ENCODE measurements around the gene GMFB.
"Not testable (repeated sequence)": the region's sequence is repeated elsewhere in the genome, so short reads cannot be mapped to it uniquely, and the experiment has no call there.

The GMFB gene

DNA sequence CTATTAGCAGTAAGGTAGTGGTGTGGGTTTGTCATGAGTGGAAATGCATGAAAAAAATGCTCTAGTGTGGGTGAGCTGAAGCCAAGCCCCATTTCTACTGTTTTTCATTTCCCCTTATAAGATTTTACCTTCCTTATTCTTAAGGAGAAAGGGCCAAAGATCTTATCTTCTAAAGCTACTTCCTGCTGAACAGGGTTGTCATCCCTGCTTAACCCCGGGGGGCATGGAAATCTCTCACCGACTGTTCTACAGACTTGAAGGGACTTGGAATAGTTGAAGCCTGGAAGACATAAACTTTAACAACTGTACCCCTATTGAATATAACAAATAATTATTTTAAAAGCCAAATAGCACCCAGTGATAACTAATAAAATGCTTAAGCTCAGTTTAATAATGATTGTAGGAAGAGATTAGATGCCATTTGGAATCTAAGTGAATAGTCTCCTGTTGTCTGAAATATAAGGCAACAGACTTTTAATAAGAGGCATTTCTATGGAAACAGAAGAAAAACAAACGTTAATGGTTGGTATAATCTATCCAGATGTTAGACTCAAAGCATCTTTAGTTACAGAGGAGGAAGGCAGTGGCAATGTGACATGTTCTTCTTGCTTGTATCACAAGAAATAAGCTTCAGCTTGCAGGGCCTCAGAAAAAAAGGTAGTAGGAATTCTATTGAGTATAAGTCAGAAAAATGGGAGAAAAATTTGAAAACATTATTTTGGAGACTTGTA, 1.8 kb upstream of the GMFB start:
- DNase-seq: no peak

GRCh38 chr14:54489731-54490444, 1.1 kb upstream of the GMFB start:
- no peak for DNase-seq

DNA sequence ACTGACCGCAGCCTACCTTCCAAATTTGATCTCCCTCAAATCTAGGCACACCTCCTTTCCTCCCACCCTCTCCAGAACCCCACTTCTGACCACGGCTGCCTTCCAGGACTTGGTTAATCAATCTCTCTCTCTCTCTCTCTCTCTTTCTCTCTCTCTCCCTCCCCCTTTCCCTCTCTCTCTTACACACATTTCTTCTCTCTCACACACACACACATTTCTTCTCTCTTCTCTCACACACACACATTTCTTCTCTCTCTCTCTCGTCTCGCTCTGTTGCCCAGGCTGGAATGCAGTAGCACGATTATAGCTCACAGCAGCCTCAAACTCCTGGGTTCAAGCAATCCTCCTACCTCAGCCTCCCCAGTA, 521 bp upstream of the GMFB start:
- DNase-seq: no peak

- DNase-seq: no peak
Measured at GRCh38 chr14:54488318-54488645, 498 bp downstream of the GMFB start.

- DNase-seq: peak in 1 of 2 experiments; percentile 48
Measured at GRCh38 chr14:54487771-54488170, 1.0 kb downstream of the GMFB start.

GRCh38 chr14:54486685-54487084, 2.1 kb downstream of the GMFB start:
- DNase-seq: peak; percentile 32 to 54

GRCh38 chr14:54483846-54484245, 4.9 kb downstream of the GMFB start:
- no peak for DNase-seq

- DNase-seq: no peak
Measured at GRCh38 chr14:54483073-54483745, 5.6 kb downstream of the GMFB start.

DNA sequence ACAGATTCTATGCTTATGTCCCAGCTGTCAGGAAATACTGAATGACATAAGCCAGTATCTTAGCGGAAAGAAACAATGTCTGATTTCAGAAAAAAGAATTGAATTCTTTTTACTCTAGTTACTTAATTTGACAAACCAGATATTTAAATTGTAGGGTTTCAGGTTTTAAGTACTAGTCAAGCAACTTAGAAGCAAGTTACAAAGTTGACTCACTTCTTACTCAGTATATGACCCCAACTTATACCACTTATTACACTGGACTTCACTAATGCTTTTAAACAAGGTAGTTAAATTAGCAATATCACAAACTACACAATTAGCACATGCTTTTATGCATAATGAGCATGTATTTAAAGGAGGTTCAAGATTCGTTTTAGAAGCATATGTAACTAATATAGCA, 7.1 kb downstream of the GMFB start:
- no peak for DNase-seq

DNA sequence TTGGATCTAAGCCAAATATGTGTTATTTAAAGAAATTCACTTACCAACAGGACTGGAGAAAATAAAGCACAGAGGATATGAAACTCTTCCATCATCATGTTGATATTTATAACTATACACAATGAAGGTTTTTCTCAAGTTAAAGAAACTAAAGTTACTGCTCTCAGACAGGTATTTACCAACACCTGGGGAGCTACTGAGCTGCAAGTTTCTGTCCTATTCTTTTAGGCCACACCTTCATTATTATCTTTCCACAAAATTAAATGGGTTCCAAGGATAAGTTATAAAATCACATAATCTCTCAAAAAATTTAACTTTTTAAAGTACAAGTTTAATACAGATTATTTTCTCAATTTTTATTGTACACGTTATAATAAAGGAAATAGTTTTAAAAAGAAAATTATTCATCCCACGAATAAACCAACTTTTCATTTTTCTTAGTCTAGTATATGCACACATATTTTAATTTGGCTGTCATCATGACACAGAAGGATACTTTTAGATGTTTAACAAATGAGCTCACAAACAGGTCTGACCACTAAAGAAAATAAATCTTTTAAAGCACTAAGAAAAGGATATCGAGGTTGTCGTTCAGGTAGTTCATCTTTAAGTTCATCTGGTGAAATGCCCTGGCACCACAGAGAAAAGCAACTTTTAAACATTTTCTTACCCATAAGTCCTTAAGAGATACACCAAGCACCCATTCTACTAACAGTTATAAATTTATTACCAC, 7.8 kb downstream of the GMFB start:
- no peak for DNase-seq

GRCh38 chr14:54478636-54479215, 10.1 kb downstream of the GMFB start:
- DNase-seq: no peak

- DNase-seq: no peak
Measured at GRCh38 chr14:54475911-54476310, 12.9 kb downstream of the GMFB start.

DNA sequence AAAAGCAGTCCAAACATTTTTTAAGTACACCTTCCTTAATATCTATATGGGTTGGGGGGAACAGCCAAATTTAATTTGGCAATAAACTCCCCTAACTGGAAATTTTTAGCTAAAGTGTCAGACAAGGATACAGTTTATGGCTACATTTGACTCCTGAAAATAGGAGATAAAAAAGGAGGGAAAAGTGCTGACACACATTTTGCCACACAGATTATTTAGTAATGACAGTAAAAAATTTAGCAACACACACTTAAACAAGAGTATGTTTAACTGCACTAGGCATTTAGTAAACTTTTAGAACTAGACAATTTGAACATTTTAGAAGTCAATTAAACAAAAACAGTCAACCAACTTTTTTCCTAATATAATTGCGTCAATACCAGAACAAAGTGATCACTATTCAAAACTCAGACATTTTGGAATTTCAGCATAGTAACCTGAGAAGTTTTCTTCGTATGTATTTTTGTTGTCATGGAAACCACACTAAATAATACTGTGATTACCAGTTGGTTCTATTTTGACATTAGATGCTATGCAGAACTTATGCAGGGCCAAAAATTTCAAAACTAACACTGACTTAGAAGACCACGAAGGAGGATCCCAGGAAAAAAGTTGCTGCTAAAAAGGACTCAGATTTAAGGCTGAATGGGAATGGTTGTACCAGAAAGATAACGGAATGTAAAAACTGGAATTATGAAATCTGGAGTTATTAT, 13.4 kb downstream of the GMFB start:
- no peak for DNase-seq

- DNase-seq: no peak
Measured at GRCh38 chr14:54474232-54474793, 14.5 kb downstream of the GMFB start.

- peak; percentile 91 to 99 for DNase-seq
Measured at GRCh38 chr14:54472315-54472714, 16.5 kb downstream of the GMFB start.

GRCh38 chr14:54471641-54472040, 17.1 kb downstream of the GMFB start:
- DNase-seq: peak in 1 of 2 experiments; percentile 49

- no peak for DNase-seq
Measured at GRCh38 chr14:54470701-54471100, 18.1 kb downstream of the GMFB start.

GRCh38 chr14:54467280-54467679, 21.5 kb downstream of the GMFB start:
- DNase-seq: no peak

DNA sequence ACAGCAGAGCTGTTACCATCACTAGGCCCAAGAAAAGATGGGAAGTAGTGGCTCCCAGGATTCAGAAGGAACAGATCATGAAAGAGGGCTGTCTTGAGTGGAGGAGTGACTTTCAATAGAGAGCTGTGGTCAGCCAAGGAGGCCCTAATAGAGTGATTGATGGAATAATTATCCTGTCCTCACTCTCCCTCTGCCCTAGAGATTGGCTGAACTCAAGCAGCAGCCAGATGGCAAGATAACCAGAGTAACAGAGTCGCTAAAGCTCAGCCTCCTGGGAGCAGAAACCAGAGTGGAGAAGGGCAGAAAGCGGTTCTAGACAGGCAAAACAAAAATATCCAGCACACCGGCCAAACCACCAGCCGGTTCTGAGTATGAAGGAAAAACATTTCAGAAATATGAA, 23.1 kb downstream of the GMFB start:
- DNase-seq: peak; percentile 95 to 98

GRCh38 chr14:54462048-54462447, 26.7 kb downstream of the GMFB start:
- peak in 1 of 2 experiments; percentile 40 for DNase-seq

- DNase-seq: no peak
Measured at GRCh38 chr14:54459106-54459505, 29.7 kb downstream of the GMFB start.

DNA sequence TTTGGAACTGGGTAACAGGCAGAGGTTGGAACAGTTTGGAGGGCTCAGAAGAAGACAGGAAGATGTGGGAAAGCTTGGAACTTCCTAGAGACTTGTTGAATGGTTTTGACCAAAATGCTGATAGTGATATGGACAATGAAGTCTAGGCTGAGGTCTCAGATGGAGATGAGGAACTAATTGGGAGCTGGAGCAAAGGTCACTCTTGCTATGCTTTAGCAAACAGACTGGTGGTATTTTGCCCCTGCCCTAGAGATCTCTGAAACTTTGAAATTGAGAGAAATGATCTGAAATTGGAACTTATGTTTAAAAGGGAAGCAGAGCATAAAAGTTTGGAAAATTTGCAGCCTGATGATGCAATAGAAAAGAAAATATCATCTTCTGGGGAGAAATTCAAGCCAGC, 30.2 kb downstream of the GMFB start:
- DNase-seq: not testable (repeated sequence)
